T-helper 17 cell (primary cell): ENCODE data around the gene PLD1. TPM values are rescaled to one million over a fixed set of nuclear protein-coding genes. Genes with fewer than 3 reads are reported as not detected.

Experiments
- ATAC-seq: fragments of 150-1000 bp; cut with Tn5 transposase; 2 replicates; pipeline ENCODE4 v1.10.0; 2021; ENCODE audit warnings: mild to moderate bottlenecking, moderate library complexity
- DNase-seq, 3 donors: peaks; one replicate each; pipeline versions ENCODE4 v3.0.0 to v3.0.0-alpha.2; 2020 to 2021
- H3K9me3 ChIP-seq: one replicate; pipeline ENCODE4 v1.7.0; 2013; ENCODE audit warnings: low read length, mild to moderate bottlenecking; ENCODE audit not compliant: control insufficient read depth, poor library complexity, severe bottlenecking
- H3K27ac Mint-ChIP-seq: one replicate; pipeline ENCODE4 v1.8.0; 2022; ENCODE audit warnings: mild to moderate bottlenecking, moderate library complexity, mixed read lengths
- H3K27me3 Mint-ChIP-seq: one replicate; pipeline ENCODE4 v1.8.0; 2022; ENCODE audit warnings: mixed read lengths
- H3K36me3 Mint-ChIP-seq: one replicate; pipeline ENCODE4 v1.8.0; 2022; ENCODE audit warnings: low read depth, mixed read lengths
- H3K4me1 Mint-ChIP-seq: one replicate; pipeline ENCODE4 v1.8.0; 2022; ENCODE audit warnings: mild to moderate bottlenecking, mixed read lengths
- H3K4me3 Mint-ChIP-seq: one replicate; pipeline ENCODE4 v1.8.0; 2022; ENCODE audit warnings: mild to moderate bottlenecking, moderate library complexity, mixed read lengths
- total RNA-seq, 4 donors: library from RNA in 2 of 4; stranded (reverse) in 2 of 4; gene quantifications; one replicate each; pipeline ENCODE4 v1.2.3 and lab custom pipeline; 2022 to 2026

Gene PLD1
- total RNA-seq, 2 donors from 2014 or later: 6.2 to 9.4 TPM

DNA sequence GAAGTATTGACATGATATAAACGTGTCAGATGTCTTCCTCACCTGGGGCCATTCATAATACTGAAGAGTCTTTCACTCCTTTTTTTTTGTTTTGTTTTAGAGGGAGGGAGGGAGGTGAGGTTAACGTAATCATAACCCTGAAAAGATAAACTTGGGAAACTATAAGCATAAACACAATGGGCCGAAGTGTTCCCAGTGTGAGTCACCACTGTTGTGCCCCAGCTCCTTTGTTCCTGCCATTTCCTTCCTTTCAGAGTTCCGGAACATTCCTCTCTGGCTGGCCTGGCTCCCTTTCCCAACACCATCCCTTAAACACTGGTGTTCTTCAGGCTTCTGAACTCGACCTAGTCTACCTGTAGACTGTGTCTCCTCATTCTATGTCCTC lies 18.6 kb downstream of the PLD1 start:
- Mint-ChIP-seq H3K27me3 (peaks cover 7% of the 10 kb centered on the region), H3K4me1 (peaks cover 14% of the 10 kb centered on the region), H3K4me3 (no peak overlapping the region), H3K36me3 (peaks cover 5% of the 10 kb centered on the region), H3K27ac (no peak overlapping the region)
- no peaks in the 10 kb centered on the region for H3K9me3 ChIP-seq
- ATAC-seq (no peak), DNase-seq (no peak)

- Mint-ChIP-seq H3K4me1 (peaks cover 14% of the 10 kb centered on the region), H3K36me3 (peaks cover 5% of the 10 kb centered on the region), H3K27me3 (peaks cover 7% of the 10 kb centered on the region), H3K27ac (no peak overlapping the region), H3K4me3 (no peak overlapping the region)
- ATAC-seq: no peak
- DNase-seq: no peak
- no peaks in the 10 kb centered on the region for H3K9me3 ChIP-seq
Measured at GRCh38 chr3:171790898-171791691, 19.2 kb downstream of the PLD1 start.

- H3K4me1 Mint-ChIP-seq: peaks cover 14% of the 10 kb centered on the region
- no peak for DNase-seq
- H3K4me3 Mint-ChIP-seq: no peak overlapping the region
- peaks cover 7% of the 10 kb centered on the region for H3K27me3 Mint-ChIP-seq
- H3K36me3 Mint-ChIP-seq: peaks cover 5% of the 10 kb centered on the region
- H3K27ac Mint-ChIP-seq: no peak overlapping the region
- ATAC-seq: no peak
- no peaks in the 10 kb centered on the region for H3K9me3 ChIP-seq
Measured at GRCh38 chr3:171790574-171790897, 19.7 kb downstream of the PLD1 start.

- H3K4me1 Mint-ChIP-seq: peaks cover 14% of the 10 kb centered on the region
- no peak for DNase-seq
- H3K27ac Mint-ChIP-seq: no peak overlapping the region
- no peak overlapping the region for H3K4me3 Mint-ChIP-seq
- no peak for ATAC-seq
- peaks cover 5% of the 10 kb centered on the region for H3K36me3 Mint-ChIP-seq
- peaks cover 7% of the 10 kb centered on the region for H3K27me3 Mint-ChIP-seq
- no peaks in the 10 kb centered on the region for H3K9me3 ChIP-seq
Measured at GRCh38 chr3:171789759-171790505, 20.4 kb downstream of the PLD1 start.

GRCh38 chr3:171788546-171789351 lies 21.5 kb downstream of the PLD1 start:
- H3K9me3 ChIP-seq: no peaks in the 10 kb centered on the region
- ATAC-seq: no peak
- H3K27ac Mint-ChIP-seq: no peak overlapping the region
- no peak for DNase-seq
- peaks cover 14% of the 10 kb centered on the region for H3K4me1 Mint-ChIP-seq
- H3K4me3 Mint-ChIP-seq: no peak overlapping the region
- H3K36me3 Mint-ChIP-seq: peaks cover 5% of the 10 kb centered on the region
- H3K27me3 Mint-ChIP-seq: peaks cover 12% of the 10 kb centered on the region

DNA sequence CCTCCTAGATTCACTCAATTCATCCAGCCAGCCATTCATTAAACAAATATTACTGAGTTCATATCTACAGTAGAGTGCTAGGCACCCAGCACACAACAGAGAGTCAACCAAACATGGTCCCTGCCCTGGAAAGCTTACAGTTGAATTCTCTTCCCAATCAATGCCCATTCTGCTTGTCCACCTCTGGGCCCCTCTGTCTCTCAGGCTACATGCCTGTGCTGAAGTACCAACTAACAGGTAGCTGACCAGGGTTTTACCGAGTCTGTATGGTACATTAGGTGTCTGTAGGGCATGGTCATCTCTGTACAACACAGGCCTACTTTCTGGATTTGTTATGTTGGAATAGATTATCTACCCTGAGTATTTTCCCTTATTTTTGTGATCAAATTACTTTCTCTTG lies 23.3 kb downstream of the PLD1 start:
- ATAC-seq: no peak

DNA sequence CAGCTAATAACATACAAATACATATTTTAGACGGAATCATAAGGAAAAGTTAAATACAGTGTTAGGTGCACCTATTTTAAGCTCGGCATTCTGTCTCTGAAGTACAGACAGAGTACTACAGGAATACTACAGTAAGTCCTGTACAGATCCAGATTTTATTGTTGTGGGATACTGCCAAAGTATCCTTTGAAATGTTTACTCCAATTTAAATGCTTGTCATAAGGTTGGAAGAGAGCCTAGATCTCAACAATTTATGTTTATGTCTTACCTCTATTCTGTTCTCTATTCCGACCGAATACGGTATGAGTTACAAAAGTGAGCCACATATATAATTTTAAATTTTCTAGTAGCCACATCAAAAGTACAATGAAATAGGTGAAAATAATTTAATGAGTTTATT lies 25.3 kb downstream of the PLD1 start:
- H3K36me3 Mint-ChIP-seq: peaks cover 5% of the 10 kb centered on the region
- no peak overlapping the region for H3K4me3 Mint-ChIP-seq

More for the DNA sequence above, 23.3 kb downstream of the PLD1 start:
- Mint-ChIP-seq H3K27ac (no peak overlapping the region), H3K4me3 (no peak overlapping the region), H3K36me3 (peaks cover 5% of the 10 kb centered on the region), H3K4me1 (peaks cover 10% of the 10 kb centered on the region), H3K27me3 (peaks cover 9% of the 10 kb centered on the region)
- H3K9me3 ChIP-seq: no peaks in the 10 kb centered on the region
- DNase-seq: no peak

DNA sequence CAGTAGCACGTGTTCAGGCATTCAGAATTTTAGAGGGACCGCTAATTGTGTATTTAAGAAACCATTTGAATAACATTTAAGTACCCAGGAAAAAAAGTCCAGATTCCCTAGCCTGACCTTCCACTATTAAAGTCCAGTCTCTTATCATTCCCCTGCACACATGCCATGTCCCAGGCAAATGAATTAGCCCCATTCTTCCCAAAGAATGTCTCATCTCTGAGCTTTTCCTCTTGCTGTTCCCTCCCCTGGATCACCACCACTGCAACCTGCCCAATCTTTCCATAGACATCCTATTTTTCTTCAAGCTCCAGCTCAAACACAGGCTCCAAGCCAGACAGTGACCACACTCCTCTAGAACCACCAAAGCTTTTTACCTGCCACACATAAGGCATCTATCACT lies 25.9 kb downstream of the PLD1 start:
- ATAC-seq (no peak), DNase-seq (no peak)
- H3K27ac Mint-ChIP-seq: no peak overlapping the region
- H3K4me1 Mint-ChIP-seq: peaks cover 5% of the 10 kb centered on the region
- no peak overlapping the region for H3K4me3 Mint-ChIP-seq
- peaks cover 5% of the 10 kb centered on the region for H3K36me3 Mint-ChIP-seq
- H3K27me3 Mint-ChIP-seq: peaks cover 14% of the 10 kb centered on the region
- H3K9me3 ChIP-seq: no peaks in the 10 kb centered on the region

More for the DNA sequence above, 25.3 kb downstream of the PLD1 start:
- Mint-ChIP-seq H3K27ac (no peak overlapping the region), H3K4me1 (peaks cover 5% of the 10 kb centered on the region), H3K27me3 (peaks cover 14% of the 10 kb centered on the region)
- ATAC-seq (no peak), DNase-seq (no peak)
- H3K9me3 ChIP-seq: no peaks in the 10 kb centered on the region

DNA sequence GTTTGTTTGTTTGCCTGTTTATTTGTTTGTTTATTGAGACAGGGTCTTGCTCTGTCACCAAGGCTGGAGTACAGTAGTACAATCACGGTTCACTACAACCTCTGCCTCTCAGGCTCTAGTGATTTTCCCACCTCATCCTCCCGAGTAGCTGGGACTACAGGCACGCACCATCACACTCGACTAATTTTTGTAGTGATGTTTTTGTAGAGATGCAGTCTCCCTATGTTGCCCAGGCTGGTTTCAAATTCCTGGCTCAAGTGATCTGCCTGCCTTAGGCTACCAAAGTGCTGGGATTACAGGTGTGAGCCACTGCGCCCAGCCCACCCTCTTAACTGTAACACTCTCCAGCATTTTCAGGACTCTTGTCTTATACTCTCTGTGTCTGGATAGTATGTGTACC lies 26.7 kb downstream of the PLD1 start:
- Mint-ChIP-seq H3K4me3 (no peak overlapping the region), H3K27me3 (peaks cover 14% of the 10 kb centered on the region), H3K27ac (no peak overlapping the region), H3K36me3 (peaks cover 2% of the 10 kb centered on the region), H3K4me1 (peaks cover 5% of the 10 kb centered on the region)
- DNase-seq (no peak), ATAC-seq (no peak)
- H3K9me3 ChIP-seq: no peaks in the 10 kb centered on the region

DNA sequence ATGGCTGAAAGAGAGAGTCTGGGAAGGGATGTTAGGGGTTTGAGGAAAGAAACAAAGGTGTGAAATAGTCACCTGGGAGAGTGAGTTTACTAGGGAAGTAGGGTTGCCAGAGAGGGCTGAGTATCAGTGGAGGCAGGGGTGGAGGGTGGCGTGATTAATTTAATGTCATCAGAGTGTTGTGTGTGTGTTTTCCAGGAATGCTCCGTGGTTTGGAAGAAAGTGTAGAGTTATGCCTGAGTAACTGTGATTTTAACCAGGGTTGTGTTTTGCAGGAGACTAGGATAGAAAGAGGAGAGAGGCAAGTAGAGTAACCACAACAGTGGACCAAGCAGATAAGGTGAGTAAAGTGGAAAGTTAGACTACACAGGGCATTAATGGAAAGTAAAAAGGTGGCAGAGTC lies 27.2 kb downstream of the PLD1 start:
- H3K27ac Mint-ChIP-seq: no peak overlapping the region
- no peak for ATAC-seq
- no peak overlapping the region for H3K4me3 Mint-ChIP-seq
- peaks cover 14% of the 10 kb centered on the region for H3K27me3 Mint-ChIP-seq
- peaks cover 2% of the 10 kb centered on the region for H3K36me3 Mint-ChIP-seq
- DNase-seq: no peak
- H3K9me3 ChIP-seq: no peaks in the 10 kb centered on the region
- H3K4me1 Mint-ChIP-seq: peaks cover 5% of the 10 kb centered on the region

- DNase-seq: no peak
- Mint-ChIP-seq H3K4me3 (no peak overlapping the region), H3K36me3 (peaks cover 2% of the 10 kb centered on the region), H3K4me1 (peaks cover 6% of the 10 kb centered on the region), H3K27ac (no peak overlapping the region), H3K27me3 (peaks cover 14% of the 10 kb centered on the region)
- no peaks in the 10 kb centered on the region for H3K9me3 ChIP-seq
- ATAC-seq: no peak
Measured at GRCh38 chr3:171782617-171783016, 27.7 kb downstream of the PLD1 start.

GRCh38 chr3:171781711-171782127 lies 28.6 kb downstream of the PLD1 start:
- Mint-ChIP-seq H3K36me3 (peaks cover under 1% of the 10 kb centered on the region), H3K4me3 (no peak overlapping the region), H3K27ac (no peak overlapping the region), H3K4me1 (peaks cover 9% of the 10 kb centered on the region), H3K27me3 (peaks cover 14% of the 10 kb centered on the region)
- ATAC-seq (no peak), DNase-seq (no peak)
- no peaks in the 10 kb centered on the region for H3K9me3 ChIP-seq

DNA sequence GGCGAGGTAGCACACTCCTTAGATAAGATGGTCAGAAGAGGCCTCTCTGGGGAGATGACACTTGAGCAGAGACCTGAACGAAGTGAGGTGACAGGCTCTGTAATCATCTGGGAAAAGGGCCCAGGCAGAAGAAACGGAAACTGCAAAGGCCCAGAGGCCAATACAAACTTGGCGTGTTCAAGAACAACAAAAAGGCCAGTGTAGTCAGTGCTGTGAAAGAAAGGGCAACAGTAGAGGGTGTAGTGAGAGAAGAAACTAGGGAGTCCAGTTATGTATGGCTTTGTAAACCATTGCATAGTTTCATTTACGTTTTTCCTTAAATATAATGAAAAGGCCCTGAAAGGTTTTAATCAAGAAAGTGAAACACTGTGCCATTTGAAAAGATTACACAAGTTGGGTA lies 31.8 kb downstream of the PLD1 start:
- Mint-ChIP-seq H3K4me3 (no peak overlapping the region), H3K4me1 (peaks cover 12% of the 10 kb centered on the region), H3K36me3 (no peaks in the 10 kb centered on the region), H3K27me3 (peaks cover 8% of the 10 kb centered on the region), H3K27ac (no peak overlapping the region)
- H3K9me3 ChIP-seq: no peaks in the 10 kb centered on the region
- DNase-seq (no peak), ATAC-seq (no peak)
